ENCODE data around the gene PPM1B.

Gene PPM1B

DNA sequence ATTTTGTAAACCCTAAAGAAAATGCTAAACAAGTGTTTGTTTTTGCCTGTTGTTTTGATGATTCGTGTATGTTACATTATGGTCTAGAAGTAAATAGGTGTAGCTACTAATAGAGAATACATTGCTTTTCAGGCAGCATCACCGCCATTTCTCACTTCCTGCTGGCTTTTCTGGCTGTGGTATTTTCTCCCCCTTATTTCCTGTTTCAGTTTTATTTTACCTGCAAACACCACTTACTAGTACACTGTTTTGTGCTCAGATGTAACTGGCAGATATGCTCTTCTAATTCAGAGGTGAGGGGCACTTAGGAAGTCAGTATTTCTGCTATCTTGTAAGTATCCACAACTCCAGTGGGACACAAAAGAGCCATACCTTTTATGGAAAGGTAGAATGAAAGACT lies 68.5 kb downstream of the PPM1B start:
- Histone ChIP-seq H2AFZ (ENCODE audit: low read depth) (no peak overlapping the region), H3K4me1 (ENCODE audit: low read depth, poor library complexity, severe bottlenecking) (peaks cover 12% of the 10 kb centered on the region), H4K20me1 (ENCODE audit: insufficient read depth) (no peaks in the 10 kb centered on the region), H3K9ac (no peak overlapping the region), H3K79me2 (ENCODE audit: insufficient read depth, low read depth) (no peaks in the 10 kb centered on the region), H3K27ac (no peak overlapping the region), H3K4me2 (no peak overlapping the region), H3K36me3 (ENCODE audit: insufficient read depth) (no peaks in the 10 kb centered on the region), H3K4me3 (IDR thresholded peaks at IDR 0.05; ENCODE audit: insufficient read depth, low read depth, low read length) (no peak overlapping the region), H3K27me3 (ENCODE audit: insufficient read depth, low read depth) (no peaks in the 10 kb centered on the region)
- TF ChIP-seq CTCF (conservative IDR thresholded peaks at IDR 0.05; ENCODE audit: low read depth, low read length), result no peak

- 0 out of 2 replicates have a peak overlapping the region, but pooled peaks have one; percentile 4 for H3K27ac ChIP-seq
- H3K4me3 ChIP-seq (IDR thresholded peaks at IDR 0.05; ENCODE audit: insufficient read depth, low read depth, low read length), result no peak overlapping the region
- no peak overlapping the region for H2AFZ ChIP-seq (ENCODE audit: low read depth)
- H3K4me1 ChIP-seq (ENCODE audit: low read depth, poor library complexity, severe bottlenecking), result peaks cover 22% of the 10 kb centered on the region
- no peaks in the 10 kb centered on the region for H3K36me3 ChIP-seq (ENCODE audit: insufficient read depth)
- H4K20me1 ChIP-seq (ENCODE audit: insufficient read depth), result no peaks in the 10 kb centered on the region
- no peak for TF ChIP-seq CTCF (conservative IDR thresholded peaks at IDR 0.05; ENCODE audit: low read depth, low read length)
- no peak overlapping the region for H3K9ac ChIP-seq
- H3K27me3 ChIP-seq (ENCODE audit: insufficient read depth, low read depth), result no peaks in the 10 kb centered on the region
- H3K4me2 ChIP-seq, result 0 out of 2 replicates have a peak overlapping the region, but pooled peaks have one; percentile 10
- no peaks in the 10 kb centered on the region for H3K79me2 ChIP-seq (ENCODE audit: insufficient read depth, low read depth)
Measured at GRCh38 chr2:44242904-44243303, 74.2 kb downstream of the PPM1B start.

DNA sequence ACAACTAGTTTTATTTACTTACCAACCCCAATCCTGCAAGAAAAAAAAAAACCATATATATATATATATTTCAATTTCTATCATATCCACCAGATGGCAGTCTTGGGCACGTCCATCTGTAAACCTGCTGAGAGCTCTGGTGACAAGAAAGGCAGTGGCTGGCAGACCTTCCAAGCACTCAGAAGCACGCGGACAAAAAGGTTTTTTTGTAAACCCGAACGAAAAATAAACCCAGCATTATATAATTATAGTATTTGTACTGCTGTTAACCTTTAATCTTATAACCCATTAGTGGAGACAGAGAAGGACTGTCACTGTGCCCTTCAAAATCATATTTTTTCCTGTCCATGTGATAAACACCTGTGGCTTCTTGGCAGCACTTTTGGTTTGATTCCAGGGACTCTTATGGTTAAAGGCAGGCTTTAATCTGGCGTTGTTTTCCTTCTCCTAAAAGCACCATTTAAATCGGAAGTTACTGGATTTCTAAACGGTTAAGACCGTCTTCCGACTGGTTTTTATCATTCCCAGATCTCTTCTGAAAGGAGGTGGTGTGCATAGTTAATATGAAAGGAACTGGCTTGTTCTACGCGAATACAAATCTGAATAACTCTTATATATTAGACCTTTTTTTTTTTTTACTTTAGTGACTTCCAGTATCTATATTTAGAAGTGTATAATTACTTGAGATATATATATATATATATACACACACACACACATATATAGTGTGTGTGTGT lies 75.6 kb downstream of the PPM1B start:
- peak overlapping the region; percentile 50; the same call in 1 of the 2 replicates for H3K4me2 ChIP-seq

DNA sequence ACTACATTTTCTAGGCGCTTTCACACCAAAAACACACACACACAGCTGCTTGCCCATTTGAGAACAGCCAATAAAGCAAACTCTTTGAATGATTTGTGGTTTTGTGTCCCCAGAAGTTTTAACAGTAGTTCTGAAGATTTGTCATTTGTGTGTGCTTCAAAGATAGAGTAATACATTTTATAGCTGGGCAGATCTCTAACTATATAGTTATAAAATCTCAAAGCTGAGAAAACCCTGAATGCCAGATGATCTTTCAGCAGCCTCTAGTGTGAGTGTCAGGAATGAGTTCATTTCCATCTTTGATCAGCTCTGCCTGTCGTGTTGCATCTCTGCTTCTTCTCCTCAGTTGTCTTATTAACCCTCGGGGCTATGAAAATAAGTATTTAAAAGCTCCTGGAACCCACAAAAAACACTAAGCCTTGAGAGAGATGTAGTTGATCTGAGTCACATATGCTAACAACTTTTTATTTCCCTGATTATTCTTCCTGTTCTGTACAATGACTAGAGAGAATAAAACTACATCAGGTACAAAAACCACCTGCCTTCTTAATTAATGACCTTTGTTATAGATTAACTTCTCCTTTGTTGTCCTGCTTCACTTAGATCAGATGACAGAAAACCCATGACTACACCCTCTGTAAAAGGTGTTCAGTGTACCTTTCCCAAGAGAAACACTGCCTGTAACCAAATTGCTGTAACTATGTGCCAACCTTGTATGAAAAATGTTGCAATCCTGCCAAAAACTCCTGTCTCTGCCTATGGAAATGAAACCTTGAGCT lies 76.6 kb downstream of the PPM1B start:
- H2AFZ ChIP-seq (ENCODE audit: low read depth), result no peak overlapping the region
- TF ChIP-seq CTCF (conservative IDR thresholded peaks at IDR 0.05; ENCODE audit: low read depth, low read length), result no peak

More for the DNA sequence above, 75.6 kb downstream of the PPM1B start:
- Histone ChIP-seq H3K4me1 (ENCODE audit: low read depth, poor library complexity, severe bottlenecking) (peaks cover 22% of the 10 kb centered on the region), H2AFZ (ENCODE audit: low read depth) (0 out of 2 replicates have a peak overlapping the region, but pooled peaks have one; percentile 10), H3K27ac (no peak overlapping the region), H3K9ac (no peak overlapping the region), H3K79me2 (ENCODE audit: insufficient read depth, low read depth) (no peaks in the 10 kb centered on the region), H3K36me3 (ENCODE audit: insufficient read depth) (no peaks in the 10 kb centered on the region), H4K20me1 (ENCODE audit: insufficient read depth) (no peaks in the 10 kb centered on the region), H3K4me3 (IDR thresholded peaks at IDR 0.05; ENCODE audit: insufficient read depth, low read depth, low read length) (no peak overlapping the region), H3K27me3 (ENCODE audit: insufficient read depth, low read depth) (no peaks in the 10 kb centered on the region)
- peak; percentile 73; the same call in 1 of the 2 replicates for TF ChIP-seq CTCF (conservative IDR thresholded peaks at IDR 0.05; ENCODE audit: low read depth, low read length)

More for the DNA sequence above, 76.6 kb downstream of the PPM1B start:
- H3K36me3 ChIP-seq (ENCODE audit: insufficient read depth), result no peaks in the 10 kb centered on the region
- H3K4me3 ChIP-seq (IDR thresholded peaks at IDR 0.05; ENCODE audit: insufficient read depth, low read depth, low read length), result no peak overlapping the region
- no peaks in the 10 kb centered on the region for H4K20me1 ChIP-seq (ENCODE audit: insufficient read depth)
- H3K4me1 ChIP-seq (ENCODE audit: low read depth, poor library complexity, severe bottlenecking), result peaks cover 22% of the 10 kb centered on the region
- no peaks in the 10 kb centered on the region for H3K27me3 ChIP-seq (ENCODE audit: insufficient read depth, low read depth)
- no peaks in the 10 kb centered on the region for H3K79me2 ChIP-seq (ENCODE audit: insufficient read depth, low read depth)
- H3K27ac ChIP-seq, result no peak overlapping the region
- no peak overlapping the region for H3K4me2 ChIP-seq
- H3K9ac ChIP-seq, result no peak overlapping the region

All from KMS-11 (cell line).